Breast epithelium (tissue), 4 donors: ENCODE results near the gene ALKBH3. TPM values are rescaled to one million over a fixed set of nuclear protein-coding genes. Genes with fewer than 3 reads are reported as not detected.

ENCODE experiments used
- DNase-seq, 2 donors: peaks; one replicate each; pipeline ENCODE4 v3.0.0-alpha.2; 2019; ENCODE audit warnings: low spot score in 2 of 2
- H3K27ac ChIP-seq, 2 donors: fragments of 200-600 bp; sonication (generic) in 1 of 2; one replicate each; pipeline ENCODE4 v1.5.1; 2016 to 2019; ENCODE audit warnings: mild to moderate bottlenecking in 1 of 2
- H3K27me3 ChIP-seq, 2 donors: fragments of 200-600 bp; sonication (generic) in 1 of 2; one replicate each; pipeline versions ENCODE4 v1.5.1 to v1.6.0; 2017 to 2019; ENCODE audit warnings: control low read depth in 1 of 2, mild to moderate bottlenecking in 1 of 2
- H3K36me3 ChIP-seq: fragments of 200-600 bp; one replicate; pipeline ENCODE4 v1.5.1; 2019
- H3K4me1 ChIP-seq, 2 donors: fragments of 200-600 bp; sonication (generic); one replicate each; pipeline ENCODE4 v1.5.1; 2016 to 2019; ENCODE audit warnings: control low read depth in 1 of 2
- H3K4me3 ChIP-seq, 3 donors: fragments of 200-600 bp; sonication (generic); 1 replicate in 2 of 3; 2 replicates in 1 of 3; pipeline ENCODE4 v1.5.1; 2016 to 2019; ENCODE audit warnings: mild to moderate bottlenecking in 3 of 3, moderate library complexity in 2 of 3
- H3K9me3 ChIP-seq, 2 donors: fragments of 200-600 bp; sonication (generic) in 1 of 2; one replicate each; pipeline ENCODE4 v1.5.1; 2016 to 2019; ENCODE audit warnings: control low read depth in 1 of 2
- POLR2A ChIP-seq: fragments of 450-650 bp; IDR thresholded peaks from one replicate; pipeline ENCODE4 v1.6.1; 2016; ENCODE audit warnings: antibody characterized with exemption, mild to moderate bottlenecking, moderate library complexity
- POLR2AphosphoS5 ChIP-seq, 3 donors: sonication (generic); formaldehyde crosslinking; IDR thresholded peaks; one replicate each; pipeline ENCODE4 v1.6.1; 2017; ENCODE audit warnings: antibody characterized with exemption in 3 of 3
- intact Hi-C: fragments of 100-400 bp; cut with DNase I; formaldehyde crosslinking; loops from one replicate; pipeline ENCODE4 v1.15.1; 2023; ENCODE audit warnings: low total_unique reads
- total RNA-seq, 3 donors: library from RNA; depleted of rRNA; stranded (reverse); fragments of >200 nt; gene quantifications; one replicate each; pipeline ENCODE4 v1.1.0, GENCODE V29; 2016
- TF ChIP-seq, protein P1 (sequence below), 3 donors: fragments of 450-650 bp; IDR thresholded peaks; one replicate each; pipeline ENCODE4 v1.5.1; 2016 to 2017; ENCODE audit warnings: antibody characterized with exemption in 3 of 3, mild to moderate bottlenecking in 3 of 3, moderate library complexity in 3 of 3

Gene ALKBH3
- total RNA-seq, 3 donors from 2014 or later: 29.0 to 40.7 (median 33.1) TPM

DNA sequence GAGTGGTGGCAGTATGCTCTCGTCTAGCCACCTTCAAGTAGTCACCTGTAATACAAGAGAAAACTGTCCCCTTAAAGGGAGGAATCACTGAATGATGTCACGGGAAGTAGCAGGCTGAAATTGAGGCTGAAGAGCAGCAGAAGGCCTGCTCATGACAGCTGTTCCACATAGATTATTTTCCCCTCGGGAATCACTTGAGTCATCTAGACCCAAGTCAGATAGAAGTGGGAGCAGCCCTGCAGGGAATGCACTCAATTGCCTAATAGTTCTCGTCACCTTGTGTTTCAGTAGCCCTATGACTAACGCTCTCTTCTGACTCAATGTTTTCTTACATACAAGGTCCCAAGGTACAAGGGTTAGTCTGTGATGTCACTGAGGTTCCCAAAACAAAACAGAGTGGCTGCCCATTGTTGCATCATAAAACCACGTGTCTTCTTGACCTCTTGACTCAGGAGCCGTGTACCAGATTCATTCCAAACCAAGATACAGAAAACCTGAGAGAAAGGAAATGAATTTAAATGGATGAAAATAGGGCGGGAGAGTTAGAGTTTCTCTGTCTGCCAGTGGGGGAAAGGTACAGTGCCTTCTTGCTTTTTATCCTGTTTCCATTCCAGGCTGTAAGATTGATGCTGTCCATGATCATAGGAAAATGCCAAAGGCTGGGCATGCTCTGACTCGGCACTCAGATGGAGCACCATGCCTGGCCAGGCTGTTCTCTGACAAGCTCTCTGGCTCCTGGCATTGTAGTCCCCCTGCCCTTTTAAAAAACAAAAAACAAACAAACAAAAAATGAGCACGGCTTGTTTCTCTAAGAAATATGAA lies 40.2 kb downstream of the ALKBH3 start:
- intact Hi-C loops: no loop called here
- Histone ChIP-seq H3K9me3 (no peaks in the 10 kb centered on the region), H3K4me3 (no peak overlapping the region), H3K27ac (peak overlapping the region; percentile 72 to 85), H3K27me3 (no peaks in the 10 kb centered on the region), H3K36me3 (no peaks in the 10 kb centered on the region), H3K4me1 (no peaks in the 10 kb centered on the region)
- DNase-seq: peak in 1 of 2 donors; percentile 52
- TF ChIP-seq POLR2A (no peak), POLR2AphosphoS5 (IDR thresholded peaks at IDR 0.05) (peak; percentile 75 to 96 (median 88))

DNA sequence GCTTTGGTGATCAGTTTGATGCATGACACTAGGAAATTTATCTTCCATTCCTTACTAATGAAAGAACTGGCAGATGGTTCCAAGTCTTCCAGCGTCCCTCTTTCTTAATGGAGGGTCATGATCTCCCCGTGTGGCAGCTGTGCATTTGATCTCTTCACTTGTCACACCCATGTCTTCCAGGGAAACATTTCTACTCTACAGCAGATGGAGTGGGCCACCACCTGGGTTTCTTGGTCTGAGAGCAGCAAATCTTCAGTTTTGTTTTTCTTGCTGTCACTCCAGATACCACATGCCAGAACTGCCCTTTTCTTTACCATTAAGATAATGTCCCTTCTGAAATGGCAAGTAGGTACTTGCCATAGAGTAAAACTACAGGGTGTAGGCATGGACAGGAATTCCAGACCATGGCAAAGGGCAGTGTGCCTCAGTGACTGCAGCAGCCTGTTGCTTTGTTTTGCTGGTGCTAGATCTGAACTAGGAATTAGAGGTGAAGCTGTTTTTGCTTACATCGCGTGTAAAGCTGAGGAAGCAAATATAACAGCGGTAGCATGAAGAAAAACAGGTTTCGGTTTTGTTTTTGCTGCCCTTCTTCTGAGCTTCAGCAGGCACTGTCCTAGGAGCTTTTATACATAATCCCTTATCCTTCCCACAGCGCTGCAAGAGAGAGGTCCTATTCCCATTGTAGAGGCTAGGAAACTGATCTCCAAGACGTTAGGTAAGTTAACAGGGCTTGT lies 41.1 kb downstream of the ALKBH3 start:
- Histone ChIP-seq H3K27me3 (no peaks in the 10 kb centered on the region), H3K4me1 (no peaks in the 10 kb centered on the region), H3K9me3 (no peaks in the 10 kb centered on the region), H3K4me3 (no peak overlapping the region), H3K36me3 (no peaks in the 10 kb centered on the region), H3K27ac (peak overlapping the region; percentile 5 to 85)
- no peak for DNase-seq
- TF ChIP-seq, protein P1, sequence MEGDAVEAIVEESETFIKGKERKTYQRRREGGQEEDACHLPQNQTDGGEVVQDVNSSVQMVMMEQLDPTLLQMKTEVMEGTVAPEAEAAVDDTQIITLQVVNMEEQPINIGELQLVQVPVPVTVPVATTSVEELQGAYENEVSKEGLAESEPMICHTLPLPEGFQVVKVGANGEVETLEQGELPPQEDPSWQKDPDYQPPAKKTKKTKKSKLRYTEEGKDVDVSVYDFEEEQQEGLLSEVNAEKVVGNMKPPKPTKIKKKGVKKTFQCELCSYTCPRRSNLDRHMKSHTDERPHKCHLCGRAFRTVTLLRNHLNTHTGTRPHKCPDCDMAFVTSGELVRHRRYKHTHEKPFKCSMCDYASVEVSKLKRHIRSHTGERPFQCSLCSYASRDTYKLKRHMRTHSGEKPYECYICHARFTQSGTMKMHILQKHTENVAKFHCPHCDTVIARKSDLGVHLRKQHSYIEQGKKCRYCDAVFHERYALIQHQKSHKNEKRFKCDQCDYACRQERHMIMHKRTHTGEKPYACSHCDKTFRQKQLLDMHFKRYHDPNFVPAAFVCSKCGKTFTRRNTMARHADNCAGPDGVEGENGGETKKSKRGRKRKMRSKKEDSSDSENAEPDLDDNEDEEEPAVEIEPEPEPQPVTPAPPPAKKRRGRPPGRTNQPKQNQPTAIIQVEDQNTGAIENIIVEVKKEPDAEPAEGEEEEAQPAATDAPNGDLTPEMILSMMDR (IDR thresholded peaks at IDR 0.05): no peak
- TF ChIP-seq POLR2AphosphoS5 (IDR thresholded peaks at IDR 0.05): no peak
- no peak for TF ChIP-seq POLR2A
- intact Hi-C loops: no loop called here

GRCh38 chr11:43922295-43922648 lies 41.6 kb downstream of the ALKBH3 start:
- TF ChIP-seq POLR2AphosphoS5 (IDR thresholded peaks at IDR 0.05) (no peak), POLR2A (no peak)
- TF ChIP-seq, protein P1 (IDR thresholded peaks at IDR 0.05): no peak
- Histone ChIP-seq H3K27ac (peak overlapping the region in 1 of 2 donors; percentile 85), H3K36me3 (no peaks in the 10 kb centered on the region), H3K9me3 (no peaks in the 10 kb centered on the region), H3K4me3 (no peak overlapping the region), H3K27me3 (no peaks in the 10 kb centered on the region), H3K4me1 (no peaks in the 10 kb centered on the region)
- intact Hi-C loops: no loop called here
- no peak for DNase-seq

DNA sequence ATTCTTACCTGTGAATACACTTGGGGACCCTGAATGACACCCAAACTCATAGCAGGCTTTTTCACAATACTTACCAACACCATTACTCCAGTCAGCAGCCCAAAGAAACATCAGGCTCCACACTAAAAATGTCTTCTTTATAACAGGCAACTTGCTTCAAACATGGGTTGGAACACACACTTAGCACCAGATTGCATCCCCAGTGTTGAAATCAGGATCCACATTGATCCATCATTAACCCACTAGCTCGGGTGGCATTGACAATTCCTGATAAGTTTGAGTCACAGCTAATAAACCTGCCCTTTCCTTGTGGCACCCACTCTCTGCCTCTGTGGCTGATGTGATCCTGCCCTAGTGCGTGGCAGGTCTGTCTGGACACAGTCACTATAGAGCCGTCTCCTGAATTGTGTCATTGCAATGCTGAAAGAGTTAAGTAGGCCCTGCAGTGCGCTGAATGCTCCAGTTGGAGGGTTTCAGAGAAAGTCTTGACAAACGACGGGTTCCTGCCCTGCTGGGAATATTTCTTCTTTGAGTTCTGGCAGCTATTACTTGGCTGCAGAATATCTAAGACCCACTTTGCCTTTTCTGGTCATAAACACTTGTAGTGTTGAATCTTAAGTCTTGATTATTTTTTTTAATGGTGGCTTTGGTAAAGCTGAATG lies 42.2 kb downstream of the ALKBH3 start:
- no peak overlapping the region for H3K4me3 ChIP-seq
- H3K9me3 ChIP-seq: no peaks in the 10 kb centered on the region
- no peaks in the 10 kb centered on the region for H3K36me3 ChIP-seq
- TF ChIP-seq, protein P1 (IDR thresholded peaks at IDR 0.05): no peak
- TF ChIP-seq POLR2A (no peak), POLR2AphosphoS5 (IDR thresholded peaks at IDR 0.05) (no peak)
- no peak for DNase-seq
- intact Hi-C loops: no loop called here
- peak overlapping the region; percentile 54 to 85 for H3K27ac ChIP-seq
- H3K27me3 ChIP-seq: no peaks in the 10 kb centered on the region
- H3K4me1 ChIP-seq: no peaks in the 10 kb centered on the region

DNA sequence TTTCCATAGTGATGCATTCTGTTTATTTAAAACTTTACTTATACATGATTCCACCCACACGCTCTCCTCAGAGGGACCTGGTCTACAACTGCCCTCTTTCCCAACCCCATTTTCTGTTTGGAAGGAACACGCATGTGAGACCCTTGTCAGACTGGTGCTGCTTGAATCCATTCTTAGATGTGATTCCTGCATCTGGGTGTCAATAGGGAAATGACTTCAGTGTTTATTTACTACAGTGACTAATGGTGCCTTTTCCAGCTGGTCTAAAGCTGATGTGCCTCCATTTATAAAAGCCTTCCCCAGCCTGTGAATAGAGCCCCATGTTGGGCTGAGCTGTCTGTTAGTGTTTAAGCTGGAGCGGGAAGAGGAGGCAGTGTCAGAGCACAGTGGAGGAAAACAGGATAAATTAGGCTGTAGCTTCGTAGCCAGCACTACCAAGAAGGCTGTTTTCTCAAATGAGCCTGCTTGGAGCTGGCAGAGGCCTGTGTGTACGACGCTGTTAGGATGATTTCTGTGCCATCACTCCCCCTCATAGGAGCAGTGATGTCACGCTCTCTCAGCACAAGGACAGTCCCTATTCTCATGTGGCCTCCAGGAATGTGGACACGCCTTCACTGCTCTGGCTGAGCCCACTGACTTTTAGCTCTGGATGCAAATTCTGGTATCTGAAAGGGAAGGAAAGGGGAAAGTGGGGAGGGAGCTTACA lies 42.9 kb downstream of the ALKBH3 start:
- TF ChIP-seq POLR2AphosphoS5 (IDR thresholded peaks at IDR 0.05) (peak in 2 of 3 donors; percentile 62 to 71), POLR2A (no peak)
- TF ChIP-seq, protein P1 (IDR thresholded peaks at IDR 0.05): no peak
- H3K4me1 ChIP-seq: no peaks in the 10 kb centered on the region

More for the DNA sequence above, 42.9 kb downstream of the ALKBH3 start:
- no peak overlapping the region for H3K4me3 ChIP-seq
- intact Hi-C loops: no loop called here
- H3K36me3 ChIP-seq: no peaks in the 10 kb centered on the region
- no peaks in the 10 kb centered on the region for H3K9me3 ChIP-seq
- no peak for DNase-seq
- H3K27me3 ChIP-seq: no peaks in the 10 kb centered on the region
- peak overlapping the region; percentile 54 to 85 for H3K27ac ChIP-seq
